ENCODE data around the gene CELA2A. TPM values are rescaled to one million over a fixed set of nuclear protein-coding genes. Genes with fewer than 3 reads are reported as not detected.
"Not testable (repeated sequence)": the region's sequence is repeated elsewhere in the genome, so short reads cannot be mapped to it uniquely, and the experiment has no call there.

Gene CELA2A
- total RNA-seq, 3 donors from 2014 or later (not counting 1 experiment from before 2014, with no cell fraction given) = not detected

GRCh38 chr1:15427280-15427666, 29.3 kb upstream of the CELA2A start:
- TF ChIP-seq CTCF (IDR thresholded peaks at IDR 0.05) = no peak
- H3K36me3 ChIP-seq (ENCODE audit: control insufficient read depth, insufficient read depth, low read length) = peaks cover 78% of the 10 kb centered on the region
- DNase-seq (no peak), ATAC-seq (no peak)
- Mint-ChIP-seq H3K36me3 (peaks cover 8% of the 10 kb centered on the region), H3K9me3 (no peaks in the 10 kb centered on the region), H3K4me1 (peaks cover 51 to 83% of the 10 kb centered on the region in 2 donors), H3K27ac (peak overlapping the region; percentile 93 to 100), H3K4me3 (peak overlapping the region; percentile 68), H3K27me3 (ENCODE audit: low read depth in 2 of 2) (no peaks in the 10 kb centered on the region)
- H3K4me3 ChIP-seq (ENCODE audit: low read length) = no peak overlapping the region
- peaks cover 74% of the 10 kb centered on the region for H3K4me1 ChIP-seq (ENCODE audit: control insufficient read depth, insufficient read depth, low read length)
- intact Hi-C loops (cut with micrococcal nuclease) = no loop called here
- no peaks in the 10 kb centered on the region for H3K9me3 ChIP-seq (ENCODE audit: control insufficient read depth, insufficient read depth, low read length)
- H3K27me3 ChIP-seq (ENCODE audit: control insufficient read depth, insufficient read depth, low read length) = no peaks in the 10 kb centered on the region
- peak overlapping the region; percentile 4 for H3K27ac ChIP-seq (ENCODE audit: low read length)
- 93% methylated on average over 6 of the region's 6 CpGs for WGBS (ENCODE audit: insufficient coverage)

GRCh38 chr1:15428252-15428651, 28.3 kb upstream of the CELA2A start:
- H3K27me3 ChIP-seq (ENCODE audit: control insufficient read depth, insufficient read depth, low read length); H3K27ac ChIP-seq (ENCODE audit: low read length); H3K27me3 Mint-ChIP-seq (ENCODE audit: low read depth in 2 of 2); intact Hi-C loops (cut with micrococcal nuclease); DNase-seq; ATAC-seq; H3K9me3 Mint-ChIP-seq; H3K9me3 ChIP-seq (ENCODE audit: control insufficient read depth, insufficient read depth, low read length); H3K4me3 ChIP-seq (ENCODE audit: low read length); H3K36me3 Mint-ChIP-seq: not testable (repeated sequence)
- peaks cover 65% of the 10 kb centered on the region for H3K4me1 ChIP-seq (ENCODE audit: control insufficient read depth, insufficient read depth, low read length)
- Mint-ChIP-seq H3K4me1 (peaks cover 49 to 80% of the 10 kb centered on the region in 2 donors), H3K27ac (peak overlapping the region; percentile 93 to 100), H3K4me3 (peak overlapping the region; percentile 68)
- WGBS (ENCODE audit: insufficient coverage) = 92% methylated on average over 10 of the region's 11 CpGs
- peaks cover 75% of the 10 kb centered on the region for H3K36me3 ChIP-seq (ENCODE audit: control insufficient read depth, insufficient read depth, low read length)

- Mint-ChIP-seq H3K4me1 (peaks cover 46 to 73% of the 10 kb centered on the region in 2 donors), H3K27ac (peak overlapping the region; percentile 93 to 100), H3K36me3 (peaks cover 8% of the 10 kb centered on the region), H3K27me3 (ENCODE audit: low read depth in 2 of 2) (no peaks in the 10 kb centered on the region), H3K4me3 (peak overlapping the region; percentile 68), H3K9me3 (no peaks in the 10 kb centered on the region)
- no peak for ATAC-seq
- Histone ChIP-seq H3K36me3 (ENCODE audit: control insufficient read depth, insufficient read depth, low read length) (peaks cover 70% of the 10 kb centered on the region), H3K27me3 (ENCODE audit: control insufficient read depth, insufficient read depth, low read length) (no peaks in the 10 kb centered on the region), H3K27ac (ENCODE audit: low read length) (peak overlapping the region; percentile 24), H3K9me3 (ENCODE audit: control insufficient read depth, insufficient read depth, low read length) (no peaks in the 10 kb centered on the region), H3K4me1 (ENCODE audit: control insufficient read depth, insufficient read depth, low read length) (peaks cover 58% of the 10 kb centered on the region), H3K4me3 (ENCODE audit: low read length) (no peak overlapping the region)
- no peak for TF ChIP-seq CTCF (IDR thresholded peaks at IDR 0.05)
- WGBS (ENCODE audit: insufficient coverage) = 90% methylated on average over 17 of the region's 18 CpGs
- intact Hi-C loops (cut with micrococcal nuclease) = no loop called here
- peak in 1 of 2 donors; percentile 41 for DNase-seq
These were observed 27.6 kb upstream of the CELA2A start for GRCh38 chr1:15428815-15429435.

- intact Hi-C loops (cut with micrococcal nuclease) = loop anchor here (2.0 kb wide), 1 partner anchor 13 kb away; no protein-coding TSS in a partner anchor
- Mint-ChIP-seq H3K4me1 (peaks cover 42 to 68% of the 10 kb centered on the region in 2 donors), H3K27ac (peak overlapping the region; percentile 88 to 93), H3K27me3 (ENCODE audit: low read depth in 2 of 2) (no peaks in the 10 kb centered on the region), H3K36me3 (peaks cover 8% of the 10 kb centered on the region), H3K4me3 (peak overlapping the region; percentile 74), H3K9me3 (no peaks in the 10 kb centered on the region)
- peak; percentile 34 to 42 for DNase-seq
- Histone ChIP-seq H3K4me3 (ENCODE audit: low read length) (no peak overlapping the region), H3K4me1 (ENCODE audit: control insufficient read depth, insufficient read depth, low read length) (peaks cover 52% of the 10 kb centered on the region), H3K9me3 (ENCODE audit: control insufficient read depth, insufficient read depth, low read length) (no peaks in the 10 kb centered on the region), H3K27me3 (ENCODE audit: control insufficient read depth, insufficient read depth, low read length) (no peaks in the 10 kb centered on the region), H3K27ac (ENCODE audit: low read length) (peak overlapping the region; percentile 24), H3K36me3 (ENCODE audit: control insufficient read depth, insufficient read depth, low read length) (peaks cover 68% of the 10 kb centered on the region)
- peak; percentile 3 to 19 (median 6) for ATAC-seq
- WGBS (ENCODE audit: insufficient coverage) = 74% methylated on average over 16 of the region's 19 CpGs
- no peak for TF ChIP-seq CTCF (IDR thresholded peaks at IDR 0.05)
These were observed 26.8 kb upstream of the CELA2A start for GRCh38 chr1:15429701-15430149.
